Measurements from ENCODE around the gene TMEM11. TPM values are rescaled to one million over a fixed set of nuclear protein-coding genes. Genes with fewer than 3 reads are reported as not detected.

Gene TMEM11
- total RNA-seq, 1 donor from 2014 or later, result 24.2 TPM

- Histone ChIP-seq H3K27me3 (no peaks in the 10 kb centered on the region), H3K4me1 (no peaks in the 10 kb centered on the region), H3K27ac (no peak overlapping the region), H3K36me3 (no peaks in the 10 kb centered on the region), H3K9me3 (no peaks in the 10 kb centered on the region), H3K4me3 (no peak overlapping the region)
- DNase-seq (no peak), ATAC-seq (no peak)
- intact Hi-C loops (cut with DNase I), result no loop called here
- no peak for TF ChIP-seq CTCF (IDR thresholded peaks at IDR 0.05)
Measured at GRCh38 chr17:21149621-21150020, 64.3 kb downstream of the TMEM11 start.

Other genes starting within 250 kb of the TMEM11 start
- 160 TPM for gene USP22, start 171.2 kb downstream of the TMEM11 start, total RNA-seq
- 24.7 TPM for gene DHRS7B, start 87.2 kb downstream of the TMEM11 start, total RNA-seq
- gene NATD1, start 39.2 kb upstream of the TMEM11 start, total RNA-seq, result 19.5 TPM
- gene MAP2K3, start 70.5 kb upstream of the TMEM11 start, total RNA-seq, result 68.3 TPM
- gene KCNJ12, start 162.2 kb upstream of the TMEM11 start, total RNA-seq, result 2.5 TPM